NB4 (cell line): ENCODE data around the gene KCMF1.

Experiments
- MYC ChIP-seq: IDR thresholded peaks from 2 replicates; pipeline ENCODE4 v1.6.1; 2011; ENCODE audit warnings: low read depth, low read length
- POLR2A ChIP-seq: IDR thresholded peaks from 2 replicates; pipeline ENCODE4 v1.6.1; 2011; ENCODE audit warnings: mild to moderate bottlenecking; ENCODE audit not compliant: insufficient read length; ENCODE audit errors: extremely low read depth
- TF ChIP-seq, protein P1 (sequence below): IDR thresholded peaks from one replicate; pipeline ENCODE4 v1.5.1; 2012; ENCODE audit warnings: low read depth, low read length
- TF ChIP-seq, protein P2 (sequence below): IDR thresholded peaks from 2 replicates; pipeline ENCODE4 v1.6.1; 2011; ENCODE audit warnings: low read depth, low read length

- TF ChIP-seq, protein P1, sequence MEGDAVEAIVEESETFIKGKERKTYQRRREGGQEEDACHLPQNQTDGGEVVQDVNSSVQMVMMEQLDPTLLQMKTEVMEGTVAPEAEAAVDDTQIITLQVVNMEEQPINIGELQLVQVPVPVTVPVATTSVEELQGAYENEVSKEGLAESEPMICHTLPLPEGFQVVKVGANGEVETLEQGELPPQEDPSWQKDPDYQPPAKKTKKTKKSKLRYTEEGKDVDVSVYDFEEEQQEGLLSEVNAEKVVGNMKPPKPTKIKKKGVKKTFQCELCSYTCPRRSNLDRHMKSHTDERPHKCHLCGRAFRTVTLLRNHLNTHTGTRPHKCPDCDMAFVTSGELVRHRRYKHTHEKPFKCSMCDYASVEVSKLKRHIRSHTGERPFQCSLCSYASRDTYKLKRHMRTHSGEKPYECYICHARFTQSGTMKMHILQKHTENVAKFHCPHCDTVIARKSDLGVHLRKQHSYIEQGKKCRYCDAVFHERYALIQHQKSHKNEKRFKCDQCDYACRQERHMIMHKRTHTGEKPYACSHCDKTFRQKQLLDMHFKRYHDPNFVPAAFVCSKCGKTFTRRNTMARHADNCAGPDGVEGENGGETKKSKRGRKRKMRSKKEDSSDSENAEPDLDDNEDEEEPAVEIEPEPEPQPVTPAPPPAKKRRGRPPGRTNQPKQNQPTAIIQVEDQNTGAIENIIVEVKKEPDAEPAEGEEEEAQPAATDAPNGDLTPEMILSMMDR, result peak; percentile 11
- TF ChIP-seq POLR2A, result no peak
- no peak for TF ChIP-seq MYC
- TF ChIP-seq, protein P2, sequence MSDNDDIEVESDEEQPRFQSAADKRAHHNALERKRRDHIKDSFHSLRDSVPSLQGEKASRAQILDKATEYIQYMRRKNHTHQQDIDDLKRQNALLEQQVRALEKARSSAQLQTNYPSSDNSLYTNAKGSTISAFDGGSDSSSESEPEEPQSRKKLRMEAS, result no peak
These were observed 24.6 kb upstream of the KCMF1 start for GRCh38 chr2:84946204-84947009.
